Measurements from ENCODE around the gene C12orf75. TPM values are rescaled to one million over a fixed set of nuclear protein-coding genes. Genes with fewer than 3 reads are reported as not detected.

The C12orf75 gene
- total RNA-seq, 1 donor from 2014 or later = 1.1 TPM

DNA sequence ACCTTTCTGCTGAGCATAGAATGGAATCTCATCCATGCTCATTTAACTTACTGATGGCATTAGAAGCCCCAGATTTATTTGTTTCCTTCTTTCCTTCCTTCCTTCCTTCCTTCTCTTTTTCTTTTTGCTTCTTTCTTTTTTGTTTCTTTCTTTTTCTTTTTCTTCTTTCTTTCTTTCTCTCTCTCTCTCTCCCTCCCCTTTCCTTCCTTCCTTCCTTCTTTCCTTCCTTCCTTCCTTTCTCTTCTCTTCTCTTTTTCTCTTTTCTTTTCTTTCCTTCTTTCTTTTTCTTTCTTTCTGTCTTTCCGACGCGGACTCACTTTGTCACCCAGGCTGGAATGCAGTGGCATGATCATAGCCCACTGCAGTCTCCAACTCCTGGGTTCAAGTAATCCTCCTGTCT lies 55.9 kb downstream of the C12orf75 start:
- H3K27me3 ChIP-seq (ENCODE audit: low read depth) = no peaks in the 10 kb centered on the region
- no peak for DNase-seq
- H3K27ac ChIP-seq (replicated peaks) = no peak overlapping the region
- H3K4me1 ChIP-seq = peaks cover 7% of the 10 kb centered on the region
- TF ChIP-seq, protein P1, sequence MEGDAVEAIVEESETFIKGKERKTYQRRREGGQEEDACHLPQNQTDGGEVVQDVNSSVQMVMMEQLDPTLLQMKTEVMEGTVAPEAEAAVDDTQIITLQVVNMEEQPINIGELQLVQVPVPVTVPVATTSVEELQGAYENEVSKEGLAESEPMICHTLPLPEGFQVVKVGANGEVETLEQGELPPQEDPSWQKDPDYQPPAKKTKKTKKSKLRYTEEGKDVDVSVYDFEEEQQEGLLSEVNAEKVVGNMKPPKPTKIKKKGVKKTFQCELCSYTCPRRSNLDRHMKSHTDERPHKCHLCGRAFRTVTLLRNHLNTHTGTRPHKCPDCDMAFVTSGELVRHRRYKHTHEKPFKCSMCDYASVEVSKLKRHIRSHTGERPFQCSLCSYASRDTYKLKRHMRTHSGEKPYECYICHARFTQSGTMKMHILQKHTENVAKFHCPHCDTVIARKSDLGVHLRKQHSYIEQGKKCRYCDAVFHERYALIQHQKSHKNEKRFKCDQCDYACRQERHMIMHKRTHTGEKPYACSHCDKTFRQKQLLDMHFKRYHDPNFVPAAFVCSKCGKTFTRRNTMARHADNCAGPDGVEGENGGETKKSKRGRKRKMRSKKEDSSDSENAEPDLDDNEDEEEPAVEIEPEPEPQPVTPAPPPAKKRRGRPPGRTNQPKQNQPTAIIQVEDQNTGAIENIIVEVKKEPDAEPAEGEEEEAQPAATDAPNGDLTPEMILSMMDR (IDR thresholded peaks at IDR 0.05; ENCODE audit: borderline replicate concordance) = no peak
- no peak overlapping the region for H3K4me3 ChIP-seq
- no peaks in the 10 kb centered on the region for H3K36me3 ChIP-seq
- H3K9me3 ChIP-seq (replicated peaks) = no peaks in the 10 kb centered on the region
- intact Hi-C loops (cut with micrococcal nuclease) = no loop called here

DNA sequence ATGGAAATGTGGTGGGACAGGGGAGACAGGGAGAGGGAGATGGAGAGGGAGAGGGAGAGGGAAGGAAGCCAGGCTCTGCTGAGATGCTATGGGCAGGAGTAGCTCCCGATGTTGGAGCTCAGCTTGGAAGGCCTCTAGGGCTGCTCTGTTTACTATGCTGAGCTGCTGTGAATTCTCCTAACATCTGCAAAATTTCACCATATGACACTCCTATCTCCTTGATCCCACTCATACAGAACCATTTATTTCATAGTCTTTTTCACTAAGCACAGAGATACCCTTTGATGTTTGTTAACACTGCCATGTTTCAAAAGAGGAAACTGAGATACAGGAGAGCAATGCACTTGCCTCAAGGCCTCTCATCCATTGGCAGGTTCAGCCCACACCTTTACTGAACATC lies 60.7 kb downstream of the C12orf75 start:
- Histone ChIP-seq H3K4me1 (peaks cover 14% of the 10 kb centered on the region), H3K27ac (replicated peaks) (no peak overlapping the region), H3K4me3 (no peak overlapping the region), H3K36me3 (no peaks in the 10 kb centered on the region), H3K27me3 (ENCODE audit: low read depth) (no peaks in the 10 kb centered on the region), H3K9me3 (replicated peaks) (no peaks in the 10 kb centered on the region)
- DNase-seq = no peak
- TF ChIP-seq, protein P1 (IDR thresholded peaks at IDR 0.05; ENCODE audit: borderline replicate concordance) = no peak
- intact Hi-C loops (cut with micrococcal nuclease) = no loop called here

DNA sequence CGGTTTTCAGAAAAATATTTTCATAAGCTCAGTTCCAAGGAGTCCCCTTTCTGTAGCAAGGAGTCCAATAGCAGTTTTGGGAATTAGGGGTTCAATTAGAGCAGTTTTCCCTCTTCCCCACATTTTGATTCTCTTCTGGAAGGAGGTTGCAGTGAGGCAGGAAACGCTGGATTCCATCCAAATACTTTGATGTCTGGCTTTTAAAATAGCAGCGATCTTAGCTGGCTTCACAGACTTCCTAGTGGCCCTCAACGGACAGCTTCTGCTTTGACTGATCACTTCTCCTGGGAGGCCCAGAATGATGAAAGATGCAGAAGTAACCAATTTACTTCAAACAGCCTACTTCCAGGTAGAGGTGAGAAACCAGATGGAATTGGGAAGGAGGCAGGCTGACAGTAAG lies 63.1 kb downstream of the C12orf75 start:
- peaks cover 14% of the 10 kb centered on the region for H3K4me1 ChIP-seq
- TF ChIP-seq, protein P1 (IDR thresholded peaks at IDR 0.05; ENCODE audit: borderline replicate concordance) = no peak
- intact Hi-C loops (cut with micrococcal nuclease) = no loop called here
- DNase-seq = no peak
- H3K9me3 ChIP-seq (replicated peaks) = peaks cover 2% of the 10 kb centered on the region
- no peaks in the 10 kb centered on the region for H3K27me3 ChIP-seq (ENCODE audit: low read depth)
- no peaks in the 10 kb centered on the region for H3K36me3 ChIP-seq
- H3K27ac ChIP-seq (replicated peaks) = no peak overlapping the region
- H3K4me3 ChIP-seq = no peak overlapping the region

DNA sequence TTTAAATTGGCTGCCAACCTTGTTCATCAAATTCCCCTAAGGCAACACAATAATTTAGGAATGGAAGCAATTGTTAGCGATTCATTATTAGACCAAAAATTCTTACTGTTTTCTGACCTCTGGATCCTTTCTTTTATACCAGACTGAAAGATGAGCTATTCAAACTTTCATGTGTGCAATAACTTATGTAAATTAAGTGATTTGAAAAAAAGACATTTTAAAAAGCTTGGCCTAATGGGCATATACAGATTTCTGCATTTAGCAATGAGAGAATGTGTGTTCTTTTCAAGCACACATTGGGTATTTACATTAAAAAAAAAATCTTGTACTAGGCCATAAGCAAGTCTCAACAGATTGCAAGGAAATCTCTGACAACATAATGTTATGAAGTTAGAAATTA lies 65.5 kb downstream of the C12orf75 start:
- intact Hi-C loops (cut with micrococcal nuclease) = no loop called here
- H3K27ac ChIP-seq (replicated peaks) = no peak overlapping the region
- no peaks in the 10 kb centered on the region for H3K27me3 ChIP-seq (ENCODE audit: low read depth)
- H3K4me3 ChIP-seq = no peak overlapping the region
- H3K9me3 ChIP-seq (replicated peaks) = peaks cover 4% of the 10 kb centered on the region
- TF ChIP-seq, protein P1 (IDR thresholded peaks at IDR 0.05; ENCODE audit: borderline replicate concordance) = no peak
- H3K36me3 ChIP-seq = no peaks in the 10 kb centered on the region
- peaks cover 14% of the 10 kb centered on the region for H3K4me1 ChIP-seq
- DNase-seq = no peak

DNA sequence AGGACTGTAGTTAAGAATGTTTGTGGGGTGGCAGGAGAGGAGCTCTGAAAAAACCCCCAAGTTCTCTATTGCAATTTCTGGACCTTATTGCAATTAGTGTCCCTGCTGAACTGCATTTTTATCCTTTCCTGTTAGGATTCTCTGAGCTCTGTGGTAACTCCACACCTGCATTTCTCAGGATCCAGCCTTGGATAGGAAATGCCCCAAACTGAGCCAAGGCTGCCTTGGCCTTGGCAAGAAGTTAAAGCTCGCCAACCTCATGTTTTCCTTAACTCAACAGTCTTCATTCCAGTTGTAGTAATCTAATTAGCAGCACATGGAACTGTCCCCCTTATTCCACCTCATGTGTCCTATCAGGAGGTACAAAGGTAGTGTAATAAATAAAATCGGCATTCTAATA lies 66.5 kb downstream of the C12orf75 start:
- Histone ChIP-seq H3K27ac (replicated peaks) (no peak overlapping the region), H3K27me3 (ENCODE audit: low read depth) (no peaks in the 10 kb centered on the region), H3K9me3 (replicated peaks) (peaks cover 4% of the 10 kb centered on the region), H3K36me3 (no peaks in the 10 kb centered on the region), H3K4me3 (no peak overlapping the region), H3K4me1 (peaks cover 14% of the 10 kb centered on the region)
- no peak for DNase-seq
- intact Hi-C loops (cut with micrococcal nuclease) = no loop called here
- TF ChIP-seq, protein P1 (IDR thresholded peaks at IDR 0.05; ENCODE audit: borderline replicate concordance) = no peak

DNA sequence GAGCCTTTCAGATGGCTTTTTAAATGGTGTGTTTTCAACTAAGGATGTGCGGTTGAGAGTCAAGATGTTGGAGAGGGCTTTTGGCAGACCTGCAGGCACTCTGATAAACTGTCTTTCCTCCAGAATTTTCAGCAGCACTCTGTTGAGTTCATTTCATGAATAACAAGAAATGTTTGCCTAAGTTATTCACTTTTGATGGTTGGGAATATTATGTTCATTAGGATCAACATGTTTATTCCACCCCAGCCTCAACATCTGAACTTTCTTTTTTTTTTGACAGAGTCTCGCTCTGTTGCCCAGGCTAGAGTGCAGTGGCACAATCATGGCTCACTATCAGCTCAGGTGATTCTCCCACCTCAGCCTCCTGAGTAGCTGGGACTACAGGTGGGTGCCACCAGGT lies 68.4 kb downstream of the C12orf75 start:
- no peak overlapping the region for H3K27ac ChIP-seq (replicated peaks)
- H3K9me3 ChIP-seq (replicated peaks) = peaks cover 4% of the 10 kb centered on the region
- H3K4me3 ChIP-seq = no peak overlapping the region
- H3K4me1 ChIP-seq = peaks cover 8% of the 10 kb centered on the region
- TF ChIP-seq, protein P1 (IDR thresholded peaks at IDR 0.05; ENCODE audit: borderline replicate concordance) = no peak
- H3K36me3 ChIP-seq = no peaks in the 10 kb centered on the region
- DNase-seq = no peak
- intact Hi-C loops (cut with micrococcal nuclease) = no loop called here
- H3K27me3 ChIP-seq (ENCODE audit: low read depth) = no peaks in the 10 kb centered on the region

Measured in left ventricle myocardium inferior (tissue), 1 donor.